NCI-H187 (cell line): Measurements from ENCODE around the gene MACROD2.
"Not testable (repeated sequence)": the region's sequence is repeated elsewhere in the genome, so short reads cannot be mapped to it uniquely, and the experiment has no call there.

Source experiments
- DNase-seq, 2 experiments: peaks; one replicate each; lab custom pipeline; 2025; lab: John Stamatoyannopoulos, UW

MACROD2 gene

DNA sequence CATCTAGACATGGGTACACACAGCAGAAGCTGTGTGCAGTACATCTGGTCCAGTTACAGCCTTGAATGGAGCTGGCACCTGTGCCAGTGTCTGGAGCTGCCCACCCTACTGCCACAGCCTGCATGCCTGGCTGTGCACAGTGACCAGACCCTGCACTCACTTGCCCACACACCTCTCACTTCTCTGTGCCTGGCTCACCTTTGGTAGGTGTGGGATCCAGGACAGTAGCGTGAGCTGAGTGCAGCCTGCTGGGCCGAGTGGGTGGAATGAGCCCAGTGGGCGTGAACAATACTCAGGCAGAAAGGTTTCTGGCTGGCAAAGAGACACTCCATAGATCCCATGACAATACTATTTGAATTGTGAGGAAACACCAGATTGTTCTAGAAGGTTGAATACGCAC, 1181.6 kb downstream of the MACROD2 start:
- DNase-seq = no peak

DNA sequence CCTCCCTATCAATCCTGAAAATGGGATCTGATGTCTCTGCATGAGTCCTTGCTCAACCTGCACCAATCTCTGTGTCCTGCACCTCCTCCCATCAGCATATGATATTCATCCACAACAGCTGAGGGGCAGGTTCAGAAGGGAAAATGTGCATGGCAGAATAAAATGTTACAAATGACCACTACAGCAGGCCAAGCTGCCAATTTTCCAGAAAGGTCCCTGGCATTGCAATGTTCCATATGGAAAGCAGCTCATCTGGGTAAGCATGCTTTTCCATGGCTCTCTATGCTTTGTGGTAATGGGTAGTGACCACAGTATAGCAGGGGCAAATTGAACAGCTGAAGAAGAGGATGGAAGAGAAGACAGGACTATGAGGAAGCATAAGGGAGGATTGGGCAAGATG, 1183.3 kb downstream of the MACROD2 start:
- no peak for DNase-seq

DNA sequence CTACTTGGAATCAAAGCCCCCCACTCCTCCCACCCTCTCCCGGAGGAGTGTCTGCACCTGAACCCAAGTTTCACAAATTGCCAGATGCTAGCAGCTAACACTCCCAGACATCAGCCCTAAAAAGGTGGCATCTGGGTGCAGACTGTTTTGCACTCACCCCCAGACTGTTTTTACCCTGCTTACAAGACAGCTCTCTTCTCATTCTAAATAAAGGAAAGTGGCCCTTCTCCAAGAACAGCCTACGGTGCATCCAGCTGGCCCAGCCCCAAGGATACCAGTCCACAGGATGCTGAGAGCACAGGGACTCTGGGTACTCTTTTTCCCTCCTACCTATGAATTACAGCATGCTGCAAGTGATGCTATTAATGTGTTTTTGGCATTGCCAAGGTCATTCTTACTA, 1184.1 kb downstream of the MACROD2 start:
- no peak for DNase-seq

DNA sequence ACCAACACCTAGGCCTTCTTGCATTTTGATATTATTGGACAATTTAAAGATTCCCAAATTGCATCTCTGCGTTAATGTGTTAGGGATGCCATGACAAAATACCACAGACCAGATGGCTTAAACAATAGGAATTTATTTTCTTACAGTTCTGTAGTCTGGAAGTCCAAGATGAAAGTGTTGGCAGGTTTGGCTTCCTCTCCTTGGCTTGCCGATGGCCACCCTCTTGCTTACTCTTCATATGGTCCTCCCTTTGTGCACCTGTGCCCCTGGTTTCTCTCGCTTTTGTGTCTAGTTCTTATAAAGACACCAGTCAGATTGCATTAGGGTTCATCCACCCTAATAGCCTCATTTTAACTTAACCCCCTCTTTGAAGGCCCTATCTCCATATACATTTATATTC, 1184.5 kb downstream of the MACROD2 start:
- no peak for DNase-seq

DNA sequence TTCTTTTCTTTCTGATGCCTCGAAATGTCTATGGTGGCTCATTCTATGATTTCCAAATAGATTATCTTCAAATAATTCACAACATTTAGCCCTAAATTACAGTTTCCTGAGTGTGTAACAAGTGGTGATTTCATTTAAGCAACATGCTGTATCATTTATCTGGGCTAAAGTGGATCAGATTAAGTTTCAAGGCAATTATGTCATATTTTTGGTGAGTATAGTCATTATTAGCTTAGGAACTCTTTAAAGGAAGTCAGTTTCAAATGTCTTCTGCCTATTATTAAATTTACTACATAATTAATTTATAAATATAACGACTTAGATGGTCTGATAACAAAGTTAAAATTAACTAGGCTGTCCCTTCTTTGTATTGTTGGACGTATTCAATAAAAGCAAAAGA, 1190.0 kb downstream of the MACROD2 start:
- DNase-seq = no peak

DNA sequence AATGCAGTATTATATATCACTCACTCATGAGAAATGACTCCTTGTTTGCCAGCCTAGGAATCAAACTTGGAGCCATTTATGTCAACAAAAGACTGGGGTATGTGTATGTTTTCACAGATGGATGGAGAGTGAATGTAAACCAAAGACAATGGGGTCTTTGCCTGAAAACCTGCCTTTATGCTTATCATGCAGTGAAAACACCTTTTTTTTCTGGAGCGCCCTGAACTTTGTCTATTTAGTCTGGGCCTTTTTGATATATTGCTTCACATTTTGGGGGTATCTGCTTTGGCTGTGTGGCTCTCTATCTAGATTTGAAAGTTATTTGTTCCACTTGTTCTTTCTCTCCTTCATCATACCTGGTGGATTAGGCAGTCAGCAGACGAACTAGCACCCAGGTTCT, 1190.6 kb downstream of the MACROD2 start:
- DNase-seq = no peak

DNA sequence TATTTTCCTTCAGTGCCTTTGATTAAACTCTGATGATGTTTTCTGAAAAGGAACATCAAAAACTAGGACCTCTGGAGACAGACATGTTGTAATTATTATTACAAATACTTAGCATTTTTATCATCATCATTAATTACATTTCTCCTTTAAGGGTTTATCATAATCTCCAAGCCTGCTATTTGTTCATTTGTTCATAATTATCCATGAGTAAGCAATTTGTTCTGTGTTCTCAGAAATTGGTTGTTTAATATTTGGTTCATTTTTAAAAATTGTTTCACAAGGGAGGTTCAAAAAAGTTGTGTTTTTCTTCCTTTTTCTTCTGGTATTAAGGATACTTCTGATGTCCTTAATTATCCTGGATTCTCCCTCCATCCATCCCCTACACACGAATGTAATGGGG, 1192.3 kb downstream of the MACROD2 start:
- no peak for DNase-seq

DNA sequence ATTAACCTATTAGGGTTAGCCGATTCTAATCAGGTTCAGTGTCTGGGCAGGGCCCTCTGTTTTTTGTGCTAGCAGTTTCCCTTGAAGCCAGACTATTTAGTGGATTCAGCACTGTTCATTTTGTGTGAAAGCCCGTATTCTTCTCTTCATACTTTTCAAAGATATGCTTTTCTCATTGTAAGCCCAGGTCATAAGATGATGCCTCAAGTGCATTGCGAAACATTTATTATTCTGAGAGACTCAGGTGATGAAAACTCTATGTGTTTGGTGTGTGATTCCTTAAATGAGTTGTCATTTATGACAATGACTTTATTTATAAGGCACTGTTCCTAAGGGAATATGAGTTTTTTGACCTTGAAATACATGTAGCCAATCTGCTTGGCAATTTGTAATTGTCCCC, 1193.1 kb downstream of the MACROD2 start:
- DNase-seq = no peak

DNA sequence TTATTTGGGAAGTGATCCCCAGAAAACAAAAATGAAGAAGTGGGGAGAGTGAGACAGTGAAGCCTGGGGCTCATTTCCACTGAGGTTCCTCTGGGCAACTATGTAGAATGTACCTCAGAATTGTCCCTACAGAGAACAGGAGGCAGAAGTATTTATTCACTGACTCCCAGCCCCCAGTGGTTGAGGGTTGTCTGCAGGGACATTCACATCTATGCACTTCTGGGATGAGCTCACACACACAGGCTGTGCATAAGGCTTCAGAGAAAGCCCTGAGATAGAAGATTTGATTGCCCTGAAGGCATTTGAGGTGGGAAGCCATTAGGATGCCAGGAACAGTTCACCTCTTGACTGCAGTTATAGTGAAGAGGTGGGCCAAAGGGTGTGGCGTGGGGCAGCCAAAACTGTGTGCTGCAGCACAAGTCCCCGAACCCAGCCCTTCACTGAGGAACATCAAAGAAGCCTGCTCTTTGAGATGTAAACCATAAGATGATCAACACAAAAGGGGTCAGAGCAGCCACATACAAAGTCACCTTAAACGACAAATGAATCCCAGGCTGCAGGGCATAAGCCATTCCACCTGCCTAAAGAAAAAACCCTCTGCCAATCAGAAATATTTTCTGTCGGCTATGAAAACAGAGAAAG, 1195.9 kb downstream of the MACROD2 start:
- DNase-seq = no peak

DNA sequence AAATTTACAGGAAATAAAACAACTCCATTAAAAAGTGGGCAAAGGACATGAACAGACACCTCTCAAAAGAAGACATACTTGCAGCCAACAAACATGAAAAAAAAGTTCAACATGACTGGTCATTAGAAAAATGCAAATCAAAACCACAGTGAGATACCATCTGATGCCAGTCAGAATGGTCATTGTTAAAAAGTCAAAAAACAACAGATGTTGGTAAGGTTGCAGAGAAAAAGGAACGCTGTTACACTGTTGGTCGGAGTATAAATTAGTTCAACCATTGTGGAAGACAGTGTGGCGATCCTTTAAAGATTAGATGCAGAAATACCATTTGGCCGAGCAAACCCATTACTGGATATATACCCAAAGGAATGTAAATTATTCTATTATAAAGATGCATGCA, 1200.1 kb downstream of the MACROD2 start:
- no peak for DNase-seq

DNA sequence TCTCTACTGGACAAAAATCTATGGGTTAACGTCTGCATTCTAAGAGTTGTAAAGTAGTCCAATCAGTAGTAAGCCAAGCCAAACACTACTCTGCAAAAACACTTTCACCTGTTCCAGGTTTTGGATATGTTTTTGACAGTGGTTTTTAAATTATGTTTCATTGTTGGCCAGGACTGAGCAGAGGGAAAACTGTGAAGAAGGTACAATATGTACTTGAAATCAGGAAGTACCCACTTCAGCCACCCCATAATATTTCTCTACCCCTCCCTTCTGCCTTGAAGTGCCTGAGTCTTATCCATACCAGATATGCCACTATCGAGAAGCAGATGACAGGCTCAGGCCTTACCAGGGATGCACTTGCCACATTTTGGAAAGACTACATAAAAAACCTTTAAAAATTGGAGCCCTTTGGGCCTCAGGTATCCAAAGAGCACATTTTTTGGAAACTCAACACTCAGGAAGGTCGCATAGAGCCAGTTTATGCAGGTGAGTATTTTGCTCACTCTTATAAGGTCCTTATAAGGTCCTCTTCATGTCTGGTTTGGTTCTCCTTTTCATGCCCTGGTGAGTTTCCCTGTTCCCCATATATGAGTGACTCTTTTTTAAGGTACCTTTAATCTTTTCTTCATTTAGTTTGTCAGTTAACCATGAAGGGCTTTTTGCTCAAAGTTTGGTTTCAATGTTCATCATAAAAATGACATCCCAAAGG, 1201.4 kb downstream of the MACROD2 start:
- peak; percentile 0 to 2 for DNase-seq

DNA sequence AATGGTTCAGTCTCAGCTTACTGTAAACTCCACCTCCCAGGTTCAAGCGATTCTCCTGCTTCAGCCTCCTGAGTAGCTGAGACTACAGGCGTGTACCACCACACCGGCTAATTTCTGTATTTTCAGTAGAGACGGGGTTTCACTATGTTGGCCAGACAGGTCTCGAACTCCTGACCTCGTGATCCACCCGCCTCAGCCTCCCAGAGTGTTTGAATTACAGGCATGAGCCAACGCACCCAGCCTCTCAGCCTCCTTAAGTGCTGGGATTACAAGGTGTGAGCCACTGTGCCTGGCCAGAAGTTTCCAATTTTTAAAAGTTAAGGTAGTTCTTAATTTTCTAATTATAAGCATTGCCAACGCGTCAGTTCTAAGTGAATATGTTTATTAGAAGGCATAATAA, 1202.7 kb downstream of the MACROD2 start:
- DNase-seq = not testable (repeated sequence)

DNA sequence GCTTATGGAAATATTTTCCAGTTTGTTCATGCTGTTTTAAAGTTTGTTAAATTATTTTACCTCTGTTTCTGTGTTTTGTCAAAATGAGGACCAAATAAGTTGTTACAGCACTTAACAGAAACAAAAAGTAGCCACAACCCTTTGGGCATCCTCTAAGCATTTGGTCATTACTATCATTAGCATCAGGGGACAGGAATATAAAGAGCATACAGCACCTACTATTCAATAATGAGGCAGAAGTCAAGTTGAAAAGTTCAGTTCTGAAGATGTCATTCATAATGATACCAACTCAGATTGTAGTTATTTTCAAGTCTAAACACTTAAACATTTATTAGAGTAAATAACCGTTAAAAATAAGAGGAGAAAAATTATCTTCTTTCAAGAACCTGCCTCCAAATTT, 1204.4 kb downstream of the MACROD2 start:
- no peak for DNase-seq

DNA sequence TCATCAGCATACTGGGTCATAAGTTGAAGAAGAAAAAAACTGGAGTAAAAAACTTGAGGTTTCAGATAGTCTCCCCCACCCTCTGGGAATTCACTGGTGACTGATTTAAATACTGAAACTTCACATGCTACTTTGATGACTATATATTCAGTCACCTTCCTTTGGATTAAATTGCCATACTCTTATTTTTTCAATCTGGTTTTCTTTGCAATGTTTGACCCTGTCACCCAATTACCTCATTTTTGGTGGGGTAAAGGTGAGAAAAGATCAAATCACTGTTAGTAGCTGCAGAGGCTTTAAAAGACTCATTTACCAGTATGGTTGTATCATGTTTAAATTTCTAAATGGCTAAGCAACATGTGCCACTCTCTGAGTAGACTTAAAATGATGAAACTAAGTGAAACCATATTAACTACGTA, 1204.8 kb downstream of the MACROD2 start:
- DNase-seq = no peak

DNA sequence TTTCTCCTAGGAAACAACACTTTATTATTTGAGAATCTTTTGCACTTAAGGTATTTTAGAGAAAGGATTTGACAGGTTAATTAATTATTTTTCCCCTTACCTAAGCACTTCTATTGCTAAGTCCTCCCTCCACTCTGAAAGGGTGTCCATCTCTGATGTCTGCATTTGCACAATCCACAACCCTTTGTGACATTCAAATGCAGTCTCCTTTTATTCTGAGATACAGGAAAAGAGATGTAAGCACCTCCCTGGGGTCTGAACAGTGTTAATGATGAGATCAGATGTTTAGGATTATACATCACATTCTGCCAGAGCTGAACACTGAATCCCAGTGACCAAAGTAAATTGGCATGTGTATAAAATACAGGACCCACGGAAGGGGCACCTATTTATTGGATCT, 1206.3 kb downstream of the MACROD2 start:
- no peak for DNase-seq

DNA sequence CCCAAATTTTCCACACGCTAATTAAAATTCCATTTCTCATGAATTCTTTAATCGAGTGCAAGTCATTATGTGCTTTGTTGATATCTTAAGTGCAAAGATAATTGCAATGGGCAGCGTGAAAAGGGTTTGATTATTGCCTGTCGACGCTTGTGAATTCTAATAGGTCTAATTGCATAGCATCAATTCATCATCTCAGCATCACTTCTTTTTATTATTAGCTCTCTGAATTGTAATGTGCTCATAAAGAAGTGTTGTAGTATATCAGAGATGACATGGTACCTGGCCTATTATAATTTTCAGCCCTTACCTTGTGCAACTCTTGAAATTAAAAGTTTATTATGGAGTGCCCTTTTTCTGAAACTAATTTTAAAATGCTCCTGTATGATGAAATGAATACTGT, 1208.9 kb downstream of the MACROD2 start:
- no peak for DNase-seq

DNA sequence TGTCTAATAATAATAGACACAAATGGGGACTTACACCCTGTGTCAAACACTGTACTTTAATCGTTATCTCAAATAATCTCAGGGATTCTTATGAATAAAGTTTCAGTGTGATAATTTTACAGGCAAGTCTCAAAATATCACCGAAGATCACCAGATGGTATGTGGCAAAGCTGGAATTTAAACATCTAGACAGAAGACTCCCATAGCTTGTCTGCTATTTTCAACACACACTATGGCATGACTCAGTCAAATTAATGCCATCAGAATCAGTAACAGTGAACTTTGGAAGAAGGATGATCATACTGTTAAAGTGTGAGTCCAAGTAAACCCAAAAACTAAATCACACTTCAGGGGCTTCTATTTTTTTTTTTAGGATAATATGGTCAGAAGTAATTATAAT, 1209.7 kb downstream of the MACROD2 start:
- no peak for DNase-seq

DNA sequence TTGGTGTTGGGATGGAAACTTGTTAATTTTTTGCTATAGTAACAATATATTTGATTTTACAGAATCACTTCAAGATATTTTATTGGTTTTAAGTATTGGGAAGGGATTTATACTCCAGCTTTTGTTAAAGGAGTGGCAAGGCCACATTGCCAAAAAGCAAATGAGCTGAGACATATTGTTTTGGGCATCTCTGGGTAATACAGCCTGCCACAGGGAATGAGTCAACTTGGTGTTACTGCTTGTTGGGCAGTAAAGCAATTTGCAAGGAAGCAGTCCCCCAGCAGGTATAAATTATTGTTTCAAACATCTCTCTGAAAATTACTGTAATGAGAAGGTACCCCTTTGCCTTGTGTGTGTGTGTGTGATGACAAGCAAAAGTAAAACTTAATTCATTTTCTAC, 1210.4 kb downstream of the MACROD2 start:
- DNase-seq = no peak

DNA sequence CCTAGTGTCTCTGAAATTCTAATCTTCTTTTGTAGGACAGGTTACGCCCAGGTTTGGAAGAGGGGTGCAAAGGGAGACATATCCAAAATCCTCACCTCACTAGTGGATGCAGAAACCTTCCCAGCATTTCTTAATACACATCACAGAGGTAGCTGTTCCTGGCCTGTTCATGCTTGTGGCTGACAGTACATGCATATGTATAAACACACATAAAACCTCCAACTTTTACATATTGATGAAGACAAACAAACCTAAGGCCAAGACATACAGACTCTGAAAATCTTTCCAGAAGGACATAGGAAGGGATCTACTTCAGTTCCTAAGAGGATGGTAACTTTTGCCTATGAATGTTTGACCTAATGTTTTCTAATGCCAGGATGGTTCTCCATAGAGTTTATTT, 1214.2 kb downstream of the MACROD2 start:
- DNase-seq = no peak

DNA sequence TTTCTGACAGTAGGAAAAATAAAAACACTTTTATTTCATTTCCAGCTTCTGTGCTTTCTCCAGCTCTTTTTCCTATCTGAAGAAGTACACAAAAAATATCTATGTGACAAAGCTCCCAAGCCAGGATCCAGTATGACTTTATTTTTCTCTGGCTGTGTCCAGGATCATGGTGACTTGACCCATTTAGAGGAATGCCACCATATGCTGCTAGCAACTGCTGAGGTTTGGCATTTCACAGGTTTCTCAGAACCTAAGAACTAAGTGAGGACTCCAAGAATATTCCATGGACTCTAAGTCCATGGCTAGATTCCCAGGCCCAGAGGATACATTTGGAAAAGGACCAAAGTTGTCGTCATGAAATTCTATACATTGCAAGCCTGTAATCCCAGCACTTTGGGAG, 1218.7 kb downstream of the MACROD2 start:
- no peak for DNase-seq

DNA sequence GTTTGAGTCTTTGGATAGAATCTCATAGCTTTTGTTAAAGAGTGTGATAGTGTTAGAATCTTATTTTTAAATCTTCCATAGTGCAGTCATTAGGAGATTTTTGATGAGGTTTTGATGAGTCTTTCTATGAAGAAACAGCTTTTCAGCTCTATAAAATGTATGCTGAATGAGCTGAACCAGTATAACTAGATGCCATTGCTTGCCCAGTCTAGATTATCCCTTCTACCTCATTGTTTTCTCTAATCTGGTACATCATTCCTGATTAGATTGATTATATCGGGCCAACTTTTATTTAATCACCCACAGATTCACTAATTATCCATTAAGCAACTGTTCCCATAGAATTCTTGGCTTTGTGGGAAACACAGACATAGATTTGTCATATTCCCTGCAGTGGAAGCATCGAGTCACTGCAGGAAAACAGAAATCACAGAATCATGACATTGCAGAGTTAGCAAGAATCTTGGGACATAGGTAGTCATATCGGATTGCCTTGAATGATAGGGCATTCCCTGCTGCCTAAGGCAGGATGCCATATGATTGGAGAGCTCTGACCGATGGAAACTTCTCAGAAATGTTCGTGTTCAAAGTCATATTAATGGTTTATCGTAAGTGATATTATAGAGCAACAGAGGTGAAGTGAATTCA, 1224.8 kb downstream of the MACROD2 start:
- no peak for DNase-seq

DNA sequence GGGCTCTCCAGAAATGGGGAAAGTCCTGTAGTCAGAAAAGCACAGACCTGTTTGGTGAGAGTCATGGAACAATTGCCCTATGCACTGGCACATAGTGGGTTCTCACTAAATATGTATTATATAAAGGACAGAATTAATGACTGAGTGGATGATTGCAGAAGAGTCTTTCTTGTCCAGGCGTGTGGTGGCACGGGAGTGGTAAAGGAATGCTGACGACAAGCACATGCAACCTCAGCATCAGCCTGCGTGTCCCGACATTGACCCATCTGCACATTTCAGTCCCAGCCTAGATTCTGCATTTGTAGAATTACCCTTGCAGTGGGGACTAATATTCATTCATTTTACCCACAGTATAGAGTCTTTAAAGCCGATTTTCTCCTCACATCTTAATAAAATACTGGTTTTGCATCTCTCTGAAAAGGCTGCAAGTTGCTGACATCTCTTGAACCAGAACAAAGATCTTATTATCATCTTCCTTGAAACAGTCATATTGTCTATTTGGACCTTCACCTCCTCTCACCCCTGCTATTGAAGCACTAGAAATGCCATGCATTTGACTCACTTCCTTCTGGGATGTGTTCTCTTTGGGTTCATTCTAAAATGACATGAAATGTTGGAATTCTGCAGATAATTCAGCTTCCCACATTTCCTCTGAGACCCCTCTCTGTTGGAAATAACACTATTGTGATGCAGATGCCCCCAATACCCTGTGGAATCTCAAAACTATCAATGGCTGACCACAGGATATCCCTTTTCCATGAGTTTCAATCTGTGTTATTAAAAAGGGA, 1225.7 kb downstream of the MACROD2 start:
- no peak for DNase-seq
